Neural progenitor cell (in vitro differentiated cells): ENCODE data around the gene AEBP1. TPM values are rescaled to one million over a fixed set of nuclear protein-coding genes. Genes with fewer than 3 reads are reported as not detected.

Experiments used
- DNase-seq: peaks from one replicate; pipeline ENCODE4 v3.0.0-alpha.2; 2016; ENCODE audit warnings: low spot score
- H2AFZ ChIP-seq: fragments of 200-600 bp; sonication (generic); replicated peaks from 2 replicates; pipeline ENCODE4 v1.6.1; 2016; ENCODE audit warnings: antibody characterized with exemption
- H3F3A ChIP-seq: fragments of 200-600 bp; sonication (generic); 2 replicates; pipeline ENCODE4 v1.6.1; 2016; ENCODE audit warnings: antibody characterized with exemption, low read depth
- H3K27ac ChIP-seq: fragments of 200-600 bp; sonication (generic); 2 replicates; pipeline ENCODE4 v1.5.1; 2016; ENCODE audit warnings: mild to moderate bottlenecking
- H3K27me3 ChIP-seq: fragments of 200-600 bp; sonication (generic); 2 replicates; pipeline ENCODE4 v1.6.1; 2016; ENCODE audit warnings: mild to moderate bottlenecking, moderate library complexity
- H3K36me3 ChIP-seq: fragments of 200-600 bp; sonication (generic); 2 replicates; pipeline ENCODE4 v1.5.1; 2016
- H3K4me1 ChIP-seq: fragments of 200-600 bp; sonication (generic); 2 replicates; pipeline ENCODE4 v1.6.1; 2016; ENCODE audit warnings: mixed run types
- H3K4me2 ChIP-seq: fragments of 200-600 bp; sonication (generic); 2 replicates; pipeline ENCODE4 v1.6.1; 2016
- H3K4me3 ChIP-seq: fragments of 200-600 bp; sonication (generic); 2 replicates; pipeline ENCODE4 v1.5.1; 2016
- H3K79me2 ChIP-seq: fragments of 200-600 bp; sonication (generic); 2 replicates; pipeline ENCODE4 v1.6.1; 2016; ENCODE audit warnings: low read depth
- H3K9ac ChIP-seq: fragments of 200-600 bp; sonication (generic); 2 replicates; pipeline ENCODE4 v1.6.1; 2016
- H3K9me3 ChIP-seq: fragments of 200-600 bp; sonication (generic); 2 replicates; pipeline ENCODE4 v1.5.1; 2016; ENCODE audit warnings: low read depth
- H4K20me1 ChIP-seq: fragments of 200-600 bp; sonication (generic); 2 replicates; pipeline ENCODE4 v1.6.1; 2016; ENCODE audit warnings: low read depth
- H3K27ac Mint-ChIP-seq: 3 replicates; pipeline ENCODE4 v1.8.0; 2021; ENCODE audit warnings: mixed read lengths
- H3K27me3 Mint-ChIP-seq: 2 replicates; pipeline ENCODE4 v1.8.0; 2022; ENCODE audit warnings: low read depth, mild to moderate bottlenecking, inconsistent platforms, moderate library complexity, mixed read lengths; ENCODE audit not compliant: insufficient read depth
- H3K36me3 Mint-ChIP-seq: 3 replicates; pipeline ENCODE4 v1.8.0; 2021; ENCODE audit warnings: mixed read lengths
- H3K4me1 Mint-ChIP-seq: 3 replicates; pipeline ENCODE4 v1.8.0; 2021; ENCODE audit warnings: mixed read lengths
- H3K4me3 Mint-ChIP-seq: 3 replicates; pipeline ENCODE4 v1.8.0; 2021; ENCODE audit warnings: mild to moderate bottlenecking, moderate library complexity, mixed read lengths
- H3K9me3 Mint-ChIP-seq: 3 replicates; pipeline ENCODE4 v1.8.0; 2020; ENCODE audit warnings: mixed read lengths
- CTCF ChIP-seq: fragments of 200-600 bp; sonication (generic); IDR thresholded peaks from 2 replicates; pipeline ENCODE4 v1.5.1; 2017; ENCODE audit warnings: antibody characterized with exemption, mild to moderate bottlenecking
- EZH2 ChIP-seq: fragments of 200-600 bp; sonication (generic); IDR thresholded peaks from 2 replicates; pipeline ENCODE4 v1.6.1; 2017; ENCODE audit warnings: antibody characterized with exemption, mild to moderate bottlenecking, moderate library complexity
- EZH2phosphoT487 ChIP-seq: fragments of 200-600 bp; sonication (generic); IDR thresholded peaks from 2 replicates; pipeline ENCODE4 v1.6.1; 2017; ENCODE audit warnings: antibody characterized with exemption
- microRNA-seq: library from miRNA; unstranded; fragments of <30 nt; microRNA quantifications from one replicate; pipeline ENCODE4, GENCODE V29; 2016
- small RNA-seq: library from RNA; depleted of rRNA; stranded (forward); fragments of <200 nt; gene quantifications from one replicate; pipeline ENCODE3, GENCODE V24; 2015
- total RNA-seq: library from RNA; depleted of rRNA; stranded (reverse); fragments of >200 nt; gene quantifications from 2 replicates; pipeline ENCODE4 v1.2.3, GENCODE V29; 2015; ENCODE audit warnings: low replicate concordance

Gene AEBP1
- total RNA-seq, 1 donor from 2014 or later: 4.5 TPM

GRCh38 chr7:44163591-44163990, 59.4 kb downstream of the AEBP1 start:
- no peak overlapping the region for H3K4me3 Mint-ChIP-seq
- no peaks in the 10 kb centered on the region for H3K9me3 Mint-ChIP-seq
- H3K27me3 Mint-ChIP-seq: peaks cover 5% of the 10 kb centered on the region

More at GRCh38 chr7:44163591-44163990, 59.4 kb downstream of the AEBP1 start:
- Histone ChIP-seq H3K79me2 (no peaks in the 10 kb centered on the region), H3K4me1 (peaks cover 12% of the 10 kb centered on the region), H3K27ac (no peak overlapping the region), H3K9me3 (no peaks in the 10 kb centered on the region), H3K4me2 (peak overlapping the region; percentile 10), H3K9ac (no peak overlapping the region), H4K20me1 (no peaks in the 10 kb centered on the region), H3K36me3 (no peaks in the 10 kb centered on the region), H3K27me3 (no peaks in the 10 kb centered on the region), H3K4me3 (no peak overlapping the region), H2AFZ (peak overlapping the region; percentile 77), H3F3A (no peaks in the 10 kb centered on the region)
- H3K36me3 Mint-ChIP-seq: no peaks in the 10 kb centered on the region
- DNase-seq: peak; percentile 42
- peaks cover 10% of the 10 kb centered on the region for H3K4me1 Mint-ChIP-seq
- H3K27ac Mint-ChIP-seq: no peak overlapping the region
- TF ChIP-seq CTCF (no peak), EZH2 (no peak), EZH2phosphoT487 (no peak)

Small RNA genes within 50 kb of the gene (microRNA-seq; reads per million reads assigned to microRNA genes)
- gene MIR6838: not detected

Small RNA genes within 50 kb of the gene (small RNA-seq; reads per million reads assigned to genes)
- gene RNA5SP230: not detected

Other genes with a start within 250 kb of the AEBP1 start
- gene MRPS24, start 234.8 kb upstream of the AEBP1 start, total RNA-seq: 54.6 and 60.6 TPM in 2 replicates
- gene URGCP, start 197.7 kb upstream of the AEBP1 start, total RNA-seq: 9.2 TPM in 2 replicates
- 6.8 and 11.7 TPM in 2 replicates for gene UBE2D4, start 177.9 kb upstream of the AEBP1 start, total RNA-seq
- gene SPDYE1, start 106.4 kb upstream of the AEBP1 start, total RNA-seq: not detected in 2 replicates
- 31.4 and 59.5 TPM in 2 replicates for gene DBNL, start 59.6 kb upstream of the AEBP1 start, total RNA-seq
- gene PGAM2, start 38.8 kb upstream of the AEBP1 start, total RNA-seq: 11.2 and 11.3 TPM in 2 replicates
- 5.9 and 16.4 TPM in 2 replicates for gene POLM, start 21.8 kb upstream of the AEBP1 start, total RNA-seq
- gene POLD2, start 19.2 kb downstream of the AEBP1 start, total RNA-seq: 126 and 232 TPM in 2 replicates
- gene MYL7, start 37.0 kb downstream of the AEBP1 start, total RNA-seq: not detected in 2 replicates
- 0.15 TPM in 1 of 2 replicates, not detected in the other for gene GCK, start 85.1 kb downstream of the AEBP1 start, total RNA-seq
- 43.8 and 69.2 TPM in 2 replicates for gene YKT6, start 96.6 kb downstream of the AEBP1 start, total RNA-seq
- 0.09 and 0.31 TPM in 2 replicates for gene CAMK2B, start 221.2 kb downstream of the AEBP1 start, total RNA-seq